ENCODE results near the gene PCDHA1. TPM values are rescaled to one million over a fixed set of nuclear protein-coding genes. Genes with fewer than 3 reads are reported as not detected.
"Not testable (repeated sequence)": the region's sequence is repeated elsewhere in the genome, so short reads cannot be mapped to it uniquely, and the experiment has no call there.

PCDHA1 gene
- total and polyA plus RNA-seq, 2 experiments from 2014 or later: 0.81 to 1.6 TPM

DNA sequence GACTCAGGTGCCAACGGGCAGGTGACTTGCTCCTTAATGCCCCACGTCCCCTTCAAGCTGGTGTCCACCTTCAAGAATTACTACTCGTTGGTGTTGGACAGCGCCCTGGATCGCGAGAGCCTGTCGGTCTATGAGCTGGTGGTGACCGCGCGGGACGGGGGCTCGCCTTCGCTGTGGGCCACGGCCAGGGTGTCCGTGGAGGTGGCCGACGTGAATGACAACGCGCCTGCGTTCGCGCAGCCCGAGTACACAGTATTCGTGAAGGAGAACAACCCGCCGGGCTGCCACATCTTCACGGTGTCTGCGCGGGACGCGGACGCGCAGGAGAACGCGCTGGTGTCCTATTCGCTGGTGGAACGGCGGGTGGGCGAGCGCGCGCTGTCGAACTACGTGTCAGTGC lies 1.5 kb downstream of the PCDHA1 start:
- not testable (repeated sequence) for H3K27me3 ChIP-seq (ENCODE audit: insufficient read depth); H2AFZ ChIP-seq; H3K4me1 Mint-ChIP-seq; DNase-seq (ENCODE audit: low spot score); H3K27ac Mint-ChIP-seq; H4K20me1 ChIP-seq (replicated peaks; ENCODE audit: insufficient read depth); H3K27ac ChIP-seq (ENCODE audit: low read depth); H3K27me3 Mint-ChIP-seq (ENCODE audit: insufficient read depth, low read depth, poor library complexity); ATAC-seq; H3K4me1 ChIP-seq (ENCODE audit: insufficient read depth); H3K4me3 Mint-ChIP-seq; H3K36me3 ChIP-seq (ENCODE audit: insufficient read depth); H3K4me2 ChIP-seq; H3K79me2 ChIP-seq (replicated peaks; ENCODE audit: insufficient read depth); H3F3A ChIP-seq (replicated peaks; ENCODE audit: low read depth); H3K4me3 ChIP-seq; H3K9me2 ChIP-seq (ENCODE audit: insufficient read depth)
- peaks cover 23% of the 10 kb centered on the region for H3K36me3 Mint-ChIP-seq (ENCODE audit: low read depth)
- TF ChIP-seq, protein P1, sequence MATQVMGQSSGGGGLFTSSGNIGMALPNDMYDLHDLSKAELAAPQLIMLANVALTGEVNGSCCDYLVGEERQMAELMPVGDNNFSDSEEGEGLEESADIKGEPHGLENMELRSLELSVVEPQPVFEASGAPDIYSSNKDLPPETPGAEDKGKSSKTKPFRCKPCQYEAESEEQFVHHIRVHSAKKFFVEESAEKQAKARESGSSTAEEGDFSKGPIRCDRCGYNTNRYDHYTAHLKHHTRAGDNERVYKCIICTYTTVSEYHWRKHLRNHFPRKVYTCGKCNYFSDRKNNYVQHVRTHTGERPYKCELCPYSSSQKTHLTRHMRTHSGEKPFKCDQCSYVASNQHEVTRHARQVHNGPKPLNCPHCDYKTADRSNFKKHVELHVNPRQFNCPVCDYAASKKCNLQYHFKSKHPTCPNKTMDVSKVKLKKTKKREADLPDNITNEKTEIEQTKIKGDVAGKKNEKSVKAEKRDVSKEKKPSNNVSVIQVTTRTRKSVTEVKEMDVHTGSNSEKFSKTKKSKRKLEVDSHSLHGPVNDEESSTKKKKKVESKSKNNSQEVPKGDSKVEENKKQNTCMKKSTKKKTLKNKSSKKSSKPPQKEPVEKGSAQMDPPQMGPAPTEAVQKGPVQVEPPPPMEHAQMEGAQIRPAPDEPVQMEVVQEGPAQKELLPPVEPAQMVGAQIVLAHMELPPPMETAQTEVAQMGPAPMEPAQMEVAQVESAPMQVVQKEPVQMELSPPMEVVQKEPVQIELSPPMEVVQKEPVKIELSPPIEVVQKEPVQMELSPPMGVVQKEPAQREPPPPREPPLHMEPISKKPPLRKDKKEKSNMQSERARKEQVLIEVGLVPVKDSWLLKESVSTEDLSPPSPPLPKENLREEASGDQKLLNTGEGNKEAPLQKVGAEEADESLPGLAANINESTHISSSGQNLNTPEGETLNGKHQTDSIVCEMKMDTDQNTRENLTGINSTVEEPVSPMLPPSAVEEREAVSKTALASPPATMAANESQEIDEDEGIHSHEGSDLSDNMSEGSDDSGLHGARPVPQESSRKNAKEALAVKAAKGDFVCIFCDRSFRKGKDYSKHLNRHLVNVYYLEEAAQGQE (IDR thresholded peaks at IDR 0.05; ENCODE audit: unreplicated experiment): peak; percentile 51
- peaks cover 66% of the 10 kb centered on the region for H3K9me3 Mint-ChIP-seq

DNA sequence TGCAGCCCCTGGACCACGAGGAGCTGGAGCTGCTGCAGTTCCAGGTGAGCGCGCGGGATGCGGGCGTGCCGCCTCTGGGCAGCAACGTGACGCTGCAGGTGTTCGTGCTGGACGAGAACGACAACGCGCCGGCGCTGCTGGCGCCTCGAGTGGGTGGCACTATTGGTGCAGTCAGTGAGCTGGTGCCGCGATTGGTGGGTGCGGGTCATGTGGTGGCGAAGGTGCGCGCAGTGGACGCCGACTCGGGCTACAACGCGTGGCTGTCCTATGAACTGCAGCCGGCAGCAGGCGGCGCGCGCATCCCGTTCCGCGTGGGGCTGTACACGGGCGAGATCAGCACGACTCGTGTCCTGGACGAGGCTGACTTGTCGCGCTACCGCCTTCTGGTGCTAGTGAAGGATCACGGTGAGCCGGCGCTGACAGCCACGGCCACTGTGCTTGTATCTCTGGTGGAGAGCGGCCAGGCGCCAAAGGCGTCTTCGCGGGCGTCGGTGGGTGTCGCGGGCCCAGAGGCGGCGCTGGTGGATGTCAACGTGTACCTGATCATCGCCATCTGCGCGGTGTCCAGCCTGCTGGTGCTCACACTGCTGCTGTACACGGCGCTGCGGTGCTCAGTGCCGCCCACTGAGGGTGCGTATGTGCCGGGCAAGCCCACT lies 2.0 kb downstream of the PCDHA1 start:
- H3K4me3 Mint-ChIP-seq; DNase-seq (ENCODE audit: low spot score); H4K20me1 ChIP-seq (replicated peaks; ENCODE audit: insufficient read depth); H3K36me3 ChIP-seq (ENCODE audit: insufficient read depth); H3K27me3 ChIP-seq (ENCODE audit: insufficient read depth); H3K4me2 ChIP-seq; H2AFZ ChIP-seq; H3K27ac ChIP-seq (ENCODE audit: low read depth); ATAC-seq; H3K79me2 ChIP-seq (replicated peaks; ENCODE audit: insufficient read depth); H3K27me3 Mint-ChIP-seq (ENCODE audit: insufficient read depth, low read depth, poor library complexity); H3K9me2 ChIP-seq (ENCODE audit: insufficient read depth); H3K4me1 Mint-ChIP-seq; H3K4me3 ChIP-seq; H3F3A ChIP-seq (replicated peaks; ENCODE audit: low read depth); H3K27ac Mint-ChIP-seq; H3K4me1 ChIP-seq (ENCODE audit: insufficient read depth): not testable (repeated sequence)
- peaks cover 19% of the 10 kb centered on the region; the same call in 2 of the 3 replicates for H3K36me3 Mint-ChIP-seq (ENCODE audit: low read depth)
- H3K9me3 Mint-ChIP-seq: peaks cover 63% of the 10 kb centered on the region

DNA sequence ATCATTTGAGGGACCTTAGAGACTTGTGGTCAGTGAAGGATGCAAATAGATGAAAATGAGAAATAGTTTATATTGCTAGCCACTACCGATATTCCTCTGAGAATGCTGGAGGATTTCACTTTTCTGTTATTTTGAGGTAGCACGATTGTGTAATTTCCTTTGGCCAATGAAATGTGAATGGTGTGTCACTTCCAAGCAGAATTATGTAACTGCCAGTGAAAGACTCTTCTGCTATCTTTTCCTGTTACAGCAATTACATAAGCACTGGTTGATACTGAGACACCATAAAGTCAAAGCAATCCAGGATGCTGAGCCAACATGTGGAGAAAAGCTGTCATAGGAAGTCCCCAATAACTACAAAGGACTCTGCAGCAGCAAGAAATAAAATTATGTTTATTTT lies 5.1 kb downstream of the PCDHA1 start:
- DNase-seq (ENCODE audit: low spot score) (no peak), ATAC-seq (no peak)
- Histone ChIP-seq H3K4me3 (no peak overlapping the region), H2AFZ (no peak overlapping the region), H3K79me2 (replicated peaks; ENCODE audit: insufficient read depth) (no peaks in the 10 kb centered on the region), H4K20me1 (replicated peaks; ENCODE audit: insufficient read depth) (no peaks in the 10 kb centered on the region), H3K27me3 (ENCODE audit: insufficient read depth) (no peaks in the 10 kb centered on the region), H3K36me3 (ENCODE audit: insufficient read depth) (no peaks in the 10 kb centered on the region), H3K4me1 (ENCODE audit: insufficient read depth) (no peaks in the 10 kb centered on the region), H3K4me2 (no peak overlapping the region), H3F3A (replicated peaks; ENCODE audit: low read depth) (no peaks in the 10 kb centered on the region), H3K9me2 (ENCODE audit: insufficient read depth) (no peaks in the 10 kb centered on the region), H3K27ac (ENCODE audit: low read depth) (no peak overlapping the region)
- H3K27ac Mint-ChIP-seq: no peak overlapping the region
- H3K4me3 Mint-ChIP-seq: no peak overlapping the region
- H3K4me1 Mint-ChIP-seq: no peaks in the 10 kb centered on the region
- peaks cover 63% of the 10 kb centered on the region for H3K9me3 Mint-ChIP-seq
- H3K36me3 Mint-ChIP-seq (ENCODE audit: low read depth): peaks cover 27% of the 10 kb centered on the region; the same call in 2 of the 3 replicates
- no peaks in the 10 kb centered on the region for H3K27me3 Mint-ChIP-seq (ENCODE audit: insufficient read depth, low read depth, poor library complexity)
- TF ChIP-seq, protein P2, sequence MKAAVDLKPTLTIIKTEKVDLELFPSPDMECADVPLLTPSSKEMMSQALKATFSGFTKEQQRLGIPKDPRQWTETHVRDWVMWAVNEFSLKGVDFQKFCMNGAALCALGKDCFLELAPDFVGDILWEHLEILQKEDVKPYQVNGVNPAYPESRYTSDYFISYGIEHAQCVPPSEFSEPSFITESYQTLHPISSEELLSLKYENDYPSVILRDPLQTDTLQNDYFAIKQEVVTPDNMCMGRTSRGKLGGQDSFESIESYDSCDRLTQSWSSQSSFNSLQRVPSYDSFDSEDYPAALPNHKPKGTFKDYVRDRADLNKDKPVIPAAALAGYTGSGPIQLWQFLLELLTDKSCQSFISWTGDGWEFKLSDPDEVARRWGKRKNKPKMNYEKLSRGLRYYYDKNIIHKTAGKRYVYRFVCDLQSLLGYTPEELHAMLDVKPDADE (IDR thresholded peaks at IDR 0.05): no peak
- TF ChIP-seq CREB1 (CRISPR knock-in tag; IDR thresholded peaks at IDR 0.05; ENCODE audit: low read depth): no peak
- TF ChIP-seq POLR2AphosphoS5 (IDR thresholded peaks at IDR 0.05; ENCODE audit: low read depth): no peak
- no peak for TF ChIP-seq EZH2phosphoT487 (IDR thresholded peaks at IDR 0.05; ENCODE audit: unreplicated experiment)
- no peak for TF ChIP-seq JUNB (IDR thresholded peaks at IDR 0.05; ENCODE audit: unreplicated experiment)
- no peak for TF ChIP-seq ZNF331 (CRISPR knock-in tag; IDR thresholded peaks at IDR 0.05; ENCODE audit: low read depth)
- TF ChIP-seq STAT1 (IDR thresholded peaks at IDR 0.05; ENCODE audit: unreplicated experiment): no peak
- TF ChIP-seq EZH2 (IDR thresholded peaks at IDR 0.05; ENCODE audit: low read depth, unreplicated experiment): no peak
